Measurements from ENCODE around the gene TMCO5A. TPM values are rescaled to one million over a fixed set of nuclear protein-coding genes. Genes with fewer than 3 reads are reported as not detected.
A peak's percentile ranks its signal among the peaks of the same experiment; 100 is the strongest.

TMCO5A gene
- total RNA-seq (not detected), polyA plus RNA-seq (not detected), total RNA-seq (not detected)

DNA sequence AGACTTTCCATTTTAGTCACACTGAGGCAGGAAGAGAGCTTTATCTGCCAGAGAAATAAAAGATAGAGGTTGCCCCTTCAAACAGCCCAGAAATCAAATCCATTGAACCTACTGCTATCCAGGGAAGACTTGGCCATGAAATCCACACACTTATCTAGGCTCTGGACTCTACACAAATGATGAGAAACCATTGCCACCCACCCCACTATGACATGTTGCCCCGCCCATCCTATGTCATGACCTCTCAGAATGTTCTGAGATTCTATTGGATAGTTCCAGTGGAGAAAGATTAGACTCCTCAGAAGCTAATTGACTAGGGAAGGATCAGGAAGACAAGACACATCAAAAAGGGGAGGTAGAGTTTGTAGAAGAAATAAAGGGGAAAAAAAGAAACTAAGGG lies at the start of gene TMCO5A:
TSS of gene TMCO5A (plus strand) at position 301 of the 400 bp plus-strand sequence. CDS start 1,684 bp downstream, outside the sequence.
- H3K27ac Mint-ChIP-seq = no peak within 1 kb of the TSS
- DNase-seq = no peak

DNA sequence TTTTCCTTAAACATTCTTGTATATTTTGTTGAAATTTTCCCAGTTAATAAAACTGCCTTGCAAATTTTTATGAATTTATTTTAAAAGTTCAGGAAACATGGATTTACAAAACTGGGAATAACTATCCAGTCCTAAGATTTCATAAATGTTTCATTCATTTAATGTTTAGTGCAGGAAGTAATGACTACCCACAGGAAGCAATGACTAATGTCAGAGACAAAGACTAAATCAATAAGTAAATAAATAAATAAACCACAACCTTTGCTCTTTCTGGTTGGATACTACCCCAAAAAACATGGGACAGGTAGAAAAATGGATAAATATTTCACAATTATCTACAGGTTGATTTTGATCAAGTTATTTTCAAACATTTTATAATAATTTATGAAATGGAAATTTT lies 48.8 kb upstream of the TMCO5A start:
- no peaks in the 10 kb centered on the region for H3K9me3 ChIP-seq (ENCODE audit: control insufficient read depth in 2 of 3, low read length in 3 of 3)
- Mint-ChIP-seq H3K27ac (no peak overlapping the region), H3K36me3 (no peaks in the 10 kb centered on the region), H3K27me3 (peaks cover 0 to 48% (median 20%) of the 10 kb centered on the region in 5 donors), H3K4me3 (no peak overlapping the region), H3K9me3 (peaks cover 0 to 2% (median 0%) of the 10 kb centered on the region in 11 donors), H3K4me1 (no peaks in the 10 kb centered on the region)
- ATAC-seq = no peak
- ChIA-PET CTCF (no interaction called here), POLR2A (no interaction called here)
- DNase-seq = no peak
- intact Hi-C loops (cut with micrococcal nuclease) = no loop called here
- H3K27ac ChIP-seq (ENCODE audit: low read depth, low read length) = no peak overlapping the region
- H3K36me3 ChIP-seq (ENCODE audit: control insufficient read depth in 2 of 3, insufficient read depth in 3 of 3, low read length in 3 of 3) = no peaks in the 10 kb centered on the region
- H3K27me3 ChIP-seq (ENCODE audit: control insufficient read depth in 2 of 2, insufficient read depth in 2 of 2, low read length in 2 of 2) = no peaks in the 10 kb centered on the region
- no peak overlapping the region for H3K4me3 ChIP-seq (ENCODE audit: low read length)
- H3K4me1 ChIP-seq (ENCODE audit: control insufficient read depth in 2 of 2, insufficient read depth in 2 of 2, low read length in 2 of 2) = no peaks in the 10 kb centered on the region

More for the DNA sequence above, at the start of gene TMCO5A:
- Mint-ChIP-seq H3K27me3 (peaks cover 0 to 9% (median 4%) of the 10 kb centered on the region in 5 donors), H3K4me3 (no peak within 1 kb of the TSS), H3K36me3 (no peaks in the 10 kb centered on the region), H3K4me1 (no peaks in the 10 kb centered on the region), H3K9me3 (peaks cover 0 to 20% (median 3%) of the 10 kb centered on the region in 11 donors)
- no peaks in the 10 kb centered on the region for H3K27me3 ChIP-seq (ENCODE audit: control insufficient read depth in 2 of 2, insufficient read depth in 2 of 2, low read length in 2 of 2)
- no peaks in the 10 kb centered on the region for H3K9me3 ChIP-seq (ENCODE audit: control insufficient read depth in 2 of 3, low read length in 3 of 3)
- intact Hi-C loops (cut with micrococcal nuclease) = no loop called here
- H3K4me3 ChIP-seq (ENCODE audit: low read length) = no peak within 1 kb of the TSS
- H3K36me3 ChIP-seq (ENCODE audit: control insufficient read depth in 2 of 3, insufficient read depth in 3 of 3, low read length in 3 of 3) = no peaks in the 10 kb centered on the region
- no peak within 1 kb of the TSS for H3K27ac ChIP-seq (ENCODE audit: low read depth, low read length)
- ATAC-seq = no peak
- H3K4me1 ChIP-seq (ENCODE audit: control insufficient read depth in 2 of 2, insufficient read depth in 2 of 2, low read length in 2 of 2) = no peaks in the 10 kb centered on the region
- CTCF ChIA-PET = no interaction called here
- POLR2A ChIA-PET = no interaction called here

DNA sequence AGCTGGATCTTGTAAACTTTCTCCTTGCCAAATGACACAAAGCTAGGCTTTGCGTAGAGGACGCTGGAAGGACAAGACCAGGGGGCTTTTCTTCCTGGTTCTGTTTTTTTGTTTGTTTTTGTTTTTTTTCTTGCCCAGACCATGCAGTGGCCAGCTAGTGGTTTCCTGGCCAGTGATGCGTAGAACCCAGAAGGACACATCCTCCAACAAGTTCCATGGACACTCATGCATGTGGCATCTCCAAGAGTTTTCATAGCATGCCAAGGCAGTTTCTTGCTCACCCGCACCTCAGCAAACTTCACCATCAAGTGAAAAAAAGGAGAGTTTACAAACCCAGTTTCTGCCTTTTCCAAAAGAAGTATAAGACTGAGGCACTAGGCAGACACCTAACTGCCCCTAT lies 46.1 kb upstream of the TMCO5A start:
- H3K4me1 Mint-ChIP-seq = peaks cover 0 to 2% (median 0%) of the 10 kb centered on the region in 7 donors
- intact Hi-C loops (cut with micrococcal nuclease) = no loop called here
- no peak overlapping the region for H3K4me3 Mint-ChIP-seq
- ChIA-PET POLR2A (no interaction called here), CTCF (no interaction called here)
- Histone ChIP-seq H3K27me3 (ENCODE audit: control insufficient read depth in 2 of 2, insufficient read depth in 2 of 2, low read length in 2 of 2) (no peaks in the 10 kb centered on the region), H3K4me3 (ENCODE audit: low read length) (no peak overlapping the region), H3K4me1 (ENCODE audit: control insufficient read depth in 2 of 2, insufficient read depth in 2 of 2, low read length in 2 of 2) (no peaks in the 10 kb centered on the region), H3K36me3 (ENCODE audit: control insufficient read depth in 2 of 3, insufficient read depth in 3 of 3, low read length in 3 of 3) (no peaks in the 10 kb centered on the region), H3K9me3 (ENCODE audit: control insufficient read depth in 2 of 3, low read length in 3 of 3) (no peaks in the 10 kb centered on the region), H3K27ac (ENCODE audit: low read depth, low read length) (no peak overlapping the region)
- no peaks in the 10 kb centered on the region for H3K36me3 Mint-ChIP-seq
- ATAC-seq (no peak), DNase-seq (no peak)
- H3K9me3 Mint-ChIP-seq = peaks cover 0 to 2% (median 0%) of the 10 kb centered on the region in 11 donors
- peaks cover 0 to 39% (median 20%) of the 10 kb centered on the region in 5 donors for H3K27me3 Mint-ChIP-seq
- H3K27ac Mint-ChIP-seq = no peak overlapping the region

DNA sequence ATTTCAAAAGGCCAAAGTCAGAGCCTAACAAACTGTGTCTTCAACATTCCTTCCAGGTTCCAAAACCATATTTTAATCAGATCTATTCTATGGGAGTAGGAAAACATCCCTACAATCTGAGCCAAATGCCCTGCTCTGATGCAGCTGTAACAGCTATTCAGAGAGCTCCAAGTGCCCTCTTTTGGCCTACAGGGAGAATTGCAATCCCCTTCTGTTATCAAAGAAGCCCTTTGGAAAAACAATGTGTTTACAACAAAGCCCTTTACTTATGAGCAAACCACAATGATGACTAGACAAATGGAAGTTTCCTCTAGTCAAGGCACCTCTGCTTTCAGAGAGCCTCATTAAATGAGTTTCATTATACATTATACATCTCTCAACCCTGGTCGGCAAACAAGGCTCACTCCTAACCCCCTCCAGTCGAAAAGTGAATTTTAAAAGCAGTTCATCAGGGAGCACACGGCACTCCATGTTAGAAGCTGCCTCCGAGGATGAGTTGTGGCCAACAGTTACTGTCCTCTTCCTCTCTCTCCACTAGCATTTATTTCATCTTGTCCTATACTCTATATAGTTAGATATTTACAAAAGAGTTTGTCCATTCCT lies 42.6 kb upstream of the TMCO5A start:
- intact Hi-C loops (cut with micrococcal nuclease) = loop anchor here in 1 of 2 donors (2.0 to 10.0 kb wide), 2 partner anchors 1009 to 1387 kb away; no protein-coding TSS in a partner anchor
- no peaks in the 10 kb centered on the region for H3K36me3 Mint-ChIP-seq
- CTCF ChIA-PET = no interaction called here
- H3K27ac Mint-ChIP-seq = no peak overlapping the region
- Histone ChIP-seq H3K9me3 (ENCODE audit: control insufficient read depth in 2 of 3, low read length in 3 of 3) (no peaks in the 10 kb centered on the region), H3K27ac (ENCODE audit: low read depth, low read length) (no peak overlapping the region), H3K27me3 (ENCODE audit: control insufficient read depth in 2 of 2, insufficient read depth in 2 of 2, low read length in 2 of 2) (no peaks in the 10 kb centered on the region), H3K4me1 (ENCODE audit: control insufficient read depth in 2 of 2, insufficient read depth in 2 of 2, low read length in 2 of 2) (no peaks in the 10 kb centered on the region), H3K36me3 (ENCODE audit: control insufficient read depth in 2 of 3, insufficient read depth in 3 of 3, low read length in 3 of 3) (no peaks in the 10 kb centered on the region), H3K4me3 (ENCODE audit: low read length) (no peak overlapping the region)
- peaks cover 0 to 29% (median 14%) of the 10 kb centered on the region in 5 donors for H3K27me3 Mint-ChIP-seq
- DNase-seq (peak in 1 of 9 donors; percentile 4), ATAC-seq (no peak)
- H3K4me1 Mint-ChIP-seq = peaks cover 0 to 2% (median 0%) of the 10 kb centered on the region in 7 donors
- no peak overlapping the region for H3K4me3 Mint-ChIP-seq
- H3K9me3 Mint-ChIP-seq = peaks cover 0 to 1% (median 0%) of the 10 kb centered on the region in 11 donors
- POLR2A ChIA-PET = no interaction called here

DNA sequence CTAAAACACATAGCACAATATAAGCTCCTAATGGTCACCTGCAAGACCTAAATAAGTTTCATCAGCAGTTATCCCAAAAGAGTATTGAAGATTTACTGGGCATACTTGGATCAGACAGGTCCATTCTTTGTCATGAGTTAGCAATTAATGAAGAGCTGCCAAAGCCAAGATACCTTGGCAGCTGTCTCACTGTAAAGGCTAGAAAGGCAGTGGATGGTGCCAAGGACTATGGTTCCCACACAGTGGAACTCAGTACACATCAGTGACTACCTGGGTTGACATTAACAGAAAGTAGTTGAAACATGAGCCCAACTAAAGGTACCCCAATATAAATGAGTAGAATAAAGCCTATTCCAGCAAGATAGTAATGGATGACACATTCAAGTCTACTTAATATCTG lies 41.1 kb upstream of the TMCO5A start:
- Mint-ChIP-seq H3K36me3 (no peaks in the 10 kb centered on the region), H3K9me3 (no peaks in the 10 kb centered on the region), H3K27me3 (peaks cover 0 to 32% (median 19%) of the 10 kb centered on the region in 5 donors), H3K4me3 (no peak overlapping the region), H3K27ac (no peak overlapping the region), H3K4me1 (peaks cover 0 to 2% (median 0%) of the 10 kb centered on the region in 7 donors)
- no peak overlapping the region for H3K27ac ChIP-seq (ENCODE audit: low read depth, low read length)
- ATAC-seq (no peak), DNase-seq (no peak)
- POLR2A ChIA-PET = no interaction called here
- no peaks in the 10 kb centered on the region for H3K27me3 ChIP-seq (ENCODE audit: control insufficient read depth in 2 of 2, insufficient read depth in 2 of 2, low read length in 2 of 2)
- no peak overlapping the region for H3K4me3 ChIP-seq (ENCODE audit: low read length)
- H3K36me3 ChIP-seq (ENCODE audit: control insufficient read depth in 2 of 3, insufficient read depth in 3 of 3, low read length in 3 of 3) = no peaks in the 10 kb centered on the region
- intact Hi-C loops (cut with micrococcal nuclease) = loop anchor here in 1 of 2 donors (10.0 kb wide), 1 partner anchor 1389 kb away; no protein-coding TSS in a partner anchor
- CTCF ChIA-PET = no interaction called here
- H3K4me1 ChIP-seq (ENCODE audit: control insufficient read depth in 2 of 2, insufficient read depth in 2 of 2, low read length in 2 of 2) = no peaks in the 10 kb centered on the region
- no peaks in the 10 kb centered on the region for H3K9me3 ChIP-seq (ENCODE audit: control insufficient read depth in 2 of 3, low read length in 3 of 3)

DNA sequence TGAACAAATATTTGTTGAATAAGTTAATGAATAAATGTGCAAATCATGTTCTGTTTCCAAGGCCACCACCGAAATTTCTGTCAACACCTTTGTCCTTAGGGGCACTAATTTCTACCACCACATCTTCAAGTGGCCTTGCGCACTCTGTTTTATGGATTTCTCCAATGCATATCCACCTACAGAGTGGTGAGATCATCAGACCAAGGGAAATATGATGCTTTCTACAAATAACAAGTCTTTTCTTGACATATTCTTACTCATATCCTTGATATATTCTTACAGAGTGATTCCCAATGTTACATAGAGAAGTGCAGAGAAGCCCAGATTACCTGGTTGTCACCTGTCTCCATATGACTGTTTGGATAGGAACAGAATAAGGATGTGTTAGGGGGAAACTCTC lies 36.1 kb upstream of the TMCO5A start:
- ATAC-seq (no peak), DNase-seq (no peak)
- no peak overlapping the region for H3K27ac ChIP-seq (ENCODE audit: low read depth, low read length)
- Mint-ChIP-seq H3K27me3 (peaks cover 0 to 17% (median 16%) of the 10 kb centered on the region in 5 donors), H3K4me1 (no peaks in the 10 kb centered on the region), H3K4me3 (no peak overlapping the region), H3K27ac (no peak overlapping the region), H3K36me3 (no peaks in the 10 kb centered on the region), H3K9me3 (no peaks in the 10 kb centered on the region)
- intact Hi-C loops (cut with micrococcal nuclease) = loop anchor here in 1 of 2 donors (10.0 kb wide), 1 partner anchor 1394 kb away; no protein-coding TSS in a partner anchor
- POLR2A ChIA-PET = no interaction called here
- no peaks in the 10 kb centered on the region for H3K9me3 ChIP-seq (ENCODE audit: control insufficient read depth in 2 of 3, low read length in 3 of 3)
- CTCF ChIA-PET = no interaction called here
- H3K4me3 ChIP-seq (ENCODE audit: low read length) = no peak overlapping the region
- H3K27me3 ChIP-seq (ENCODE audit: control insufficient read depth in 2 of 2, insufficient read depth in 2 of 2, low read length in 2 of 2) = no peaks in the 10 kb centered on the region
- H3K36me3 ChIP-seq (ENCODE audit: control insufficient read depth in 2 of 3, insufficient read depth in 3 of 3, low read length in 3 of 3) = no peaks in the 10 kb centered on the region
- no peaks in the 10 kb centered on the region for H3K4me1 ChIP-seq (ENCODE audit: control insufficient read depth in 2 of 2, insufficient read depth in 2 of 2, low read length in 2 of 2)

All from naive thymus-derived CD4-positive, alpha-beta T cell (primary cell).